NT2/D1 (cell line): ENCODE results near the gene RASGRF2.

Source experiments
- SUZ12 ChIP-seq: IDR thresholded peaks from 2 replicates; pipeline ENCODE4 v1.6.1; 2011; ENCODE audit not compliant: insufficient read length, insufficient read depth; ENCODE audit errors: extremely low read depth
- ZNF274 ChIP-seq: IDR thresholded peaks from 2 replicates; pipeline ENCODE4 v1.6.1; 2011; ENCODE audit warnings: mild to moderate bottlenecking, low read depth, low read length

- TF ChIP-seq SUZ12 = no peak
- TF ChIP-seq ZNF274 = no peak
Observed at GRCh38 chr5:81222285-81222684, 262.1 kb downstream of the RASGRF2 start.
